ENCODE results near the gene MAD1L1.

MAD1L1 gene

DNA sequence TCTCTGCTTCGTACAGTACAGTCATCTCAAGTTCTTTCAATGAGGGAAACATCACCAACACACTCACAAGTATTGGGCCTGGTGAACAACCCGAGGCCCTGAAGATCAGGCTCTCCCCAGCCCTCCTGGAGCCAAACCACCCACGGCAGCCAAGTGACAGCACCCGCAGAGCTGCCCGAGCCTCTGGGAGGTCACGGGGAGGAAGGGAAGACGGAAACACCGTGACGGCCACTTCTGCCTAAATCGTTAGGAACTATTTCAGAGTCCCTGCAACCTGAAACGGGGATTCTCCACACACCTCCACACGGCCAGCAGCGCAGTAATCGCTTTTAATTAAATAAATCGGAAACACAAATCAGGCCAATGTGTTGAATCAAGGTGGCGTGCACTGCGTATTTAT is 222.6 kb downstream of the MAD1L1 start:
- Mint-ChIP-seq H3K36me3 (no peaks in the 10 kb centered on the region), H3K4me3 (no peak overlapping the region), H3K9me3 (no peaks in the 10 kb centered on the region), H3K4me1 (no peaks in the 10 kb centered on the region), H3K27ac (no peak overlapping the region), H3K27me3 (no peaks in the 10 kb centered on the region)
- CTCF ChIA-PET = no interaction called here
- DNase-seq = peak; percentile 9

DNA sequence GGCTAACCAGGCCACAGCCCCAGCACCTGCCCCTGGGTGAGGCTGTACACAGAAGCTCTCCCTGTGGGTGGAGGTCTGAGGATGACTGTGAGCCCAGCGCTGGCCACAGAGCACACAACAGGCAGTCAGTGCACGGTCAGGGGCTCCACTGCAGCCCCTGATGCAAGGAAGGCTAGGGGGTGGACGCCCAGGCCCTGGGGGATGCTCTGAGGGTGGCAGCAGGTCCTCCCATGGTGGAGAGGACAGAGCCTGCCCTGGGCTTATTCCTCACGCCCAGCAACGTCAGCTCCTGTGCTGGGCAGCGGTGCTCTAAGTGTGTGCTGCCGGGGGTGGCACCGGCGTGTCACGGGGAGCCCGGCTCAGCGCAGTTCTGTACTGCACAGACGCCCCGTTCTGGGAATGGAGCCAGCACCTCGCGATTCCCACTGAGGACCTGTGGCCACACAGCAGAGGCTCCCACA is 223.2 kb downstream of the MAD1L1 start:
- DNase-seq = no peak
- Mint-ChIP-seq H3K9me3 (no peaks in the 10 kb centered on the region), H3K4me1 (no peaks in the 10 kb centered on the region), H3K27me3 (no peaks in the 10 kb centered on the region), H3K27ac (no peak overlapping the region), H3K36me3 (no peaks in the 10 kb centered on the region), H3K4me3 (no peak overlapping the region)
- CTCF ChIA-PET = no interaction called here

DNA sequence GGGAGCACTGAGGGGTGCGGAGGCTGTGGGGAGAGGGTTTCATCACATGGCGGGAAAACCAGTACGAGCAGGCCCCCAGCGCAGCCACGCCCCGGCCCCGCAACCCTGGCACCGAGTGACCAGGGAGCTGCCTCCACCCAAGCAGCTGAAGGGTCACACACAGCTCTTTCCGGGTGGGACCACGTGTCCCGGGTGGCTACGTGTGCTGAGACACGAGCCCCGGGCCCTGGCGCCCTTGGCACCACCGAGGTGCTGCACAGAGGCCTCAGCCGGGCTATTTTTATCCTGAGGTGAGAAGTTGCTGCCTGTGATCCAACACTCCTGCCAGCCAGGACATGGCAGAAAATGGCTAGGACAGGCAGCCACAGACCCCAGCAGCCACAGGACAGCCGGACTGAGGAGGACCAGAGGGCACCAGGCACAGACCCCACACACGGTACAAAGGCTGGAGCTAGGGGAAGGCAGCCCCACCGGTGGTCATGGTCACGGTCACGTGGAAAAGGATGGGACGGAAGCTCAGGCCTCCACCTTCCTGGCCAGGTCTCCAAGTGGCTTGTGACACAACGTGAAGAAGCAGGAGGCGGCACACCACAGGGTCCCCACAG is 223.7 kb downstream of the MAD1L1 start:
- H3K4me1 Mint-ChIP-seq = no peaks in the 10 kb centered on the region
- H3K9me3 Mint-ChIP-seq = no peaks in the 10 kb centered on the region
- CTCF ChIA-PET = no interaction called here
- peak; percentile 17 for DNase-seq
- H3K36me3 Mint-ChIP-seq = no peaks in the 10 kb centered on the region
- no peaks in the 10 kb centered on the region for H3K27me3 Mint-ChIP-seq
- no peak overlapping the region for H3K4me3 Mint-ChIP-seq
- H3K27ac Mint-ChIP-seq = no peak overlapping the region

DNA sequence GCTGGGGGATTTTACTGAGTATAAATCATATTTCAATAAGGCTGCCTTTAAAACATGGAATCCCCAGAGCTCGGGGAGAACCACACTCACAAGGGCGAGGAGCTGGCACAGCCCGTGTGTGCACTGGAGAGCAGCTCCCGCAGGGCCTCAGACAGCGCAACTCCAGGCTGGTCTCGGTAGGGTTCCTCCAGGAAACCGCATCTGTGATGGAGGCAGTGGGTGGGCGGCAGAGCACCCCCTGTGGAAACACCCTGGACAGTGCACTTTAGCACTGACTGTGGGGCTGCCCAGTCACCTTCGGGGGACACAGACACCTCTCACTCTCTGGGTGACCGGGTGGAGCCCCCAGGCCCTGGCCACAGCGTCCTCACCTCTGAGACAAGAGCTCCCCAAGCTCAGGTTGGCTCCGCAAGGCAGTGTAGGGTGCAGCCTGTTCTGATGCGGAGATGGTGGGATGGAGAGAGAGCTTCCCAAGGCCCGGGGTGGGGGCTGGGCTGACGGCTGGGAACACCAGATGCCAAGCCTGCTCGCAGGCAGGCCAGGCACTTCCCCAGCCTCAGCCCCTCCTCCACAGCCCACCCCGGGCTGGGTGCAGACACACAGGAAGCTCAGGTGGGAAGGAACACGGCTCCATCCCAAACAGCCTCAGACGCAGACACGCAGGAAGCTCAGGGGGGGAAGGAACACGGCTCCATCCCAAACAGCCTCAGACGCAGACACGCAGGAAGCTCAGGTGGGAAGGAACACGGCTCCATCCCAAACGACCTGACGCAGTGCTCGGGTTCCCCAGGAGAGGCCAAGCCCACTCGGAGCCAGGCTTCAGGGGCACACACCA is 224.4 kb downstream of the MAD1L1 start:
- Mint-ChIP-seq H3K4me3 (no peak overlapping the region), H3K27ac (no peak overlapping the region), H3K27me3 (no peaks in the 10 kb centered on the region), H3K36me3 (no peaks in the 10 kb centered on the region), H3K4me1 (no peaks in the 10 kb centered on the region), H3K9me3 (no peaks in the 10 kb centered on the region)
- CTCF ChIA-PET = interaction anchor here (1.0 kb wide), 1 partner anchor 17 kb away, joined by 3 read pairs; no protein-coding TSS in a partner anchor
- DNase-seq = peak; percentile 14

DNA sequence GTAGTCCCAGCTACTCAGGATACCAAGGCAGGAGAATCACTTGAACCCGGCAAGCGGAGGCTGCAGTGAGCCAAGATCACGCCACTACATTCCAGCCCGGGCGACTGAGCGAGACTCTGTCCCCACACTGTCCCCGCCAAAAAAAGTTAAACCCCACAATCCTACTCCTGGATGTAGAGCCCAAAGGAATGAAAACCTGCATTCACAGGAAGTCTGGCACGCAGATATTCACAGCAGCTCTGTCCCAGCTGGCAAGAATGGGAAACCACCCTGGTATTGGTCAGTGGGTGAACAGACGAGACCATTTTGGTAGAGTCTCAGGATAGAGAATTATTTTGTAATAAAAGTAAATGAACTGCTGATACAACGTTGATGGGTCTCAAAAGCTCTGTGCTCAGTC is 225.2 kb downstream of the MAD1L1 start:
- DNase-seq = no peak
- H3K36me3 Mint-ChIP-seq = no peaks in the 10 kb centered on the region
- no peaks in the 10 kb centered on the region for H3K4me1 Mint-ChIP-seq
- no peak overlapping the region for H3K27ac Mint-ChIP-seq
- no peak overlapping the region for H3K4me3 Mint-ChIP-seq
- H3K9me3 Mint-ChIP-seq = no peaks in the 10 kb centered on the region
- H3K27me3 Mint-ChIP-seq = no peaks in the 10 kb centered on the region
- CTCF ChIA-PET = interaction anchor here (1.0 kb wide), 1 partner anchor 18 kb away, joined by 3 read pairs; no protein-coding TSS in a partner anchor

DNA sequence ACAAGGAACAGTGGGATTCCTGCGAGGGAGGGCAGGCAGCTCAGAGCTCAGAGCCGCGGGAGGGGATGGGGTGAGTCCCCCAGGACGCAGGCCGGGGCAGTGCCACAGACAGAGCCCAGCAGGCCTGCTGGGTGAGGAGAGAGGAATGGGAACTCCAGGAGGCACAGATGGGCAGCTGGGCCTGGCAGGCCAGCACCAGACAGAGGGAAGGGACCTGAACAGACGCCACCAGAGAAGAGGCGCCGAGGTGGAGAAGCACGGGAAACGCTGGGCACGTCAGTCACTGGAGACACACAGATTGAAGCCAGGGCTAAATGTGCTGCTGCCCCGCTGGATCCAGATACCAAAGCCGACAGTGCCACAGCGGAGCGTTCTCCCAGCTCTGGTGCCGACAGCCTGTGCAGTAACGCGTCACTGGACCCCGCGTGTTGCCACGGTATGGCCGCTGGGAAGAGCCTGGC is 225.8 kb downstream of the MAD1L1 start:
- peak; percentile 16 for DNase-seq
- H3K27ac Mint-ChIP-seq = no peak overlapping the region
- CTCF ChIA-PET = no interaction called here
- H3K4me3 Mint-ChIP-seq = no peak overlapping the region
- no peaks in the 10 kb centered on the region for H3K9me3 Mint-ChIP-seq
- H3K4me1 Mint-ChIP-seq = no peaks in the 10 kb centered on the region
- no peaks in the 10 kb centered on the region for H3K27me3 Mint-ChIP-seq
- no peaks in the 10 kb centered on the region for H3K36me3 Mint-ChIP-seq

DNA sequence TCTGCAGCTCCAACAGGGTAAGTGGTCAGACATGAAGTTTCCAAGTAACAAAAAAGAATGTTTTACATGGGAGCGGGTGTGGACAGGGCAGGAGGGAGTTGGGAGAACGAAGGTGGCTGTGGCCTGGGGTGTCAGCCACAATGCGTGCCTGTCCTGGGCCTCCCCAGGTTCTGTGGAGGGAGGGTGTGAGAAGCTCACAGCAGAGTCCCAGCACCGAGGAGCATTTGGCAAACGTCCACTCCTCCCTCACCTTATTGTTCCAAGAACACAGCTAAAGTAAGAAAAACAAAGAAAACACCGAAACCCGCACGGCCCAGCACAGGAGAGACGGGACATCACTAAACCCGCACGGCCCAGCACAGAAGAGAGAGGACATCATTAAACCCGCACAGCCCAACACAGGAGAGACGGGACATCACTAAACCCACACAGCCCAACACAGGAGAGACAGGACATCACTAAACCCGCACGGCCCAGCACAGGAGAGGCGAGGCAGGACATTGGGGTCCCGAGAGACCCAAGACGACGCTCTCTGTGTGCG is 226.4 kb downstream of the MAD1L1 start:
- CTCF ChIA-PET = no interaction called here
- Mint-ChIP-seq H3K36me3 (no peaks in the 10 kb centered on the region), H3K27me3 (no peaks in the 10 kb centered on the region), H3K9me3 (no peaks in the 10 kb centered on the region), H3K4me3 (no peak overlapping the region), H3K27ac (no peak overlapping the region), H3K4me1 (no peaks in the 10 kb centered on the region)
- DNase-seq = peak; percentile 5

DNA sequence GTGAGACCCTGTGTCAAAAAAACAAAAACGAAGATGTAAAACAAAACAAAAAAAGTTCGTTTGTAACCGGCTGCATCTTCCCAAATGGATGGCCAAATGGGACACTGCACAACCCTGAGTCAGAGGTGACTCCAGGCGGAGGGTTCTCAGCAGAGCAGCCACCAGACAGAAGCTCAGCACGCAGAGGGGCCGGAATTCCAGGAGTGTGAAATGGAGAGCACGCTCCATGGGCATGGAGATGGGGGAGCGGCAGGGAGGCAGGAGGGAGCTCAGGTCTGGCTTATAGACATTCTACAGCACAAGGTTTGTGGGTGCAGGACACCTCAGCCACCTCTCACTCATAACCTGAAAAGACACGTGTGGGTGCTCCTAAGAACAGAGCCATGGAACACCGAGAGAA is 227.0 kb downstream of the MAD1L1 start:
- CTCF ChIA-PET = no interaction called here
- no peaks in the 10 kb centered on the region for H3K9me3 Mint-ChIP-seq
- no peaks in the 10 kb centered on the region for H3K4me1 Mint-ChIP-seq
- no peak overlapping the region for H3K27ac Mint-ChIP-seq
- H3K27me3 Mint-ChIP-seq = no peaks in the 10 kb centered on the region
- H3K36me3 Mint-ChIP-seq = no peaks in the 10 kb centered on the region
- no peak overlapping the region for H3K4me3 Mint-ChIP-seq
- peak; percentile 11 for DNase-seq

DNA sequence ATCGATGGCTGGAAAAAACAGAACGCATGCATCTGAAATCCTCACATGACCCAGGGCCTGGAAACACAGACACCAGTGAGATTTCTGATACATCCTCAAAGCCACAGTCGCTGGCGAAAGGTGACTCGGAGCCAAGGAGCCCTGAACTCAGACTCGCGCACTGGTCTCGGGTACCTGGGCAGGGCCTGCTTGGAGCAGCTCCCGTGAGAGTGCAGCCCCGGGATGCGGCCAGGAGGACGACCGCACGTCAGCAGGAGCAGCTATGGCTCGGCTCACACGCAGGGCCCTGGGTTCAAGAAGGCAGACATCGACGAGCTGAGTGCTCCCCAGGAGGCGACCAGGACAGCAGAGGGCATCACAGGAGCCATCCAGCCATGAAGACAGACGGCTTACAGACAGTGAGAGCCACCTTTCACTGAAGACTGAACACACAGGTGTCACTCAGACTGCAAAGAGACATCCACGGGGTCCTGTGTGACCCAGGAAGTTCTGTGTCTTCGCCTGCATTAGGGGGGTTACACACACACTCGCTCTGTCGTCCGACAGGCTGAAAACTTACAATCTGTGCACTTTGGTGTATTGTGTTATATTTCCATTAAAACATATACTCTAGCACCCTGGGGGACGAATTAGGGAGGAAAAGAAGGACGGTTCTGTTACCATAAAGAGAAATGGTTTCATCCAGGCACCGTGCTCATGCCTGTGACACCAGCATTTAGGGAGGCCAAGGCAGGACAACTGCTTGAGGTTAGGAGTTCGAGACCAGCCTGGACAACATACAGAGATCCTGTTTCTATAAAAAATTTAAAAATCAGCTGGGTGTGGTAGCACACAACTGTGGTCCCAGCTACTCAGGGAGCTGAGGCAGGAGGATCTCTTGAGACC is 227.7 kb downstream of the MAD1L1 start:
- Mint-ChIP-seq H3K4me3 (no peak overlapping the region), H3K9me3 (no peaks in the 10 kb centered on the region), H3K27ac (peak overlapping the region; percentile 24), H3K4me1 (no peaks in the 10 kb centered on the region), H3K36me3 (no peaks in the 10 kb centered on the region), H3K27me3 (no peaks in the 10 kb centered on the region)
- CTCF ChIA-PET = interaction anchor here (0.5 kb wide), 1 partner anchor 295 kb away, joined by 3 read pairs; no protein-coding TSS in a partner anchor
- DNase-seq = peak; percentile 19

DNA sequence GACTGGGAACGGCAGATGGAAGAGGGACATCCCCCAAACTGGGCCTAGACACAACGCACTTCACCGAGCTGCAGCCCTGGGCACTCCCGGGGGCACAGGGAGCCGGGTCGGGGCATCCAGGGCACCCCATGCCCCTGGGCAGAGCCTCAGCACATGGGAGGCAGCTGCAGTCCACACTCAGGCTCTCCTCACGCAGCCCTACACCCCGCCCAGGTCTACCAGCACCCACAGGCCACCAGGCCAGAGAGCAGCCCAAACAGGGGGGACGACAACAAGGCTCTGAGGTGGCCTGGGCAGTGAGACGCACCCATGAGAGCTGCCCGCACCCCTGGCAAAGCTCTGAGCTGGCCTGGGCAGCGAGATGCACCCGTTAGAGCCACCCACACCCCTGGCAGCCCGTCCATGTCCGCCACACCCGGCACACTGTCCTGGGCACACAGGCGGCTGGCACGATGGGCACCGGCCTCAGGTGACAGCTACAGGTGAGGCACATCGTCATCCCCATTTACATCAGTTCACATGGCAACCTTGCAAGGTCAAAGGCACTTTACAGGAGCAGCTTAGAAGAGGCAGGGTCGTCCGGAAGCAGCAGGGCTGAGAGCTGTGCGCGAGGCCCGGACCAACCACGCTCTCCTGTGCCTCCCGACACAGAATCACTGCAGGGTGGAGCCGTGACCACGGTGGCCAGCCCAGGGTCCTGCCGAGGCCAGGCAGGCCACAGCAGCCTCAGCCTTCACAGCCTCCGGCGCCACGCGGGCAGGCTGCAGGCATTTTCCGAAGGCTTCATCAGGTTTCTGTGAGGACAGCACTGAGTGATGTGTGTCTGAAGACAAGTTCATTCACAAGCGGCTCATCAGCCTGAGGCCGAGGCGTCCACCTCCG is 228.6 kb downstream of the MAD1L1 start:
- CTCF ChIA-PET = no interaction called here

DNA sequence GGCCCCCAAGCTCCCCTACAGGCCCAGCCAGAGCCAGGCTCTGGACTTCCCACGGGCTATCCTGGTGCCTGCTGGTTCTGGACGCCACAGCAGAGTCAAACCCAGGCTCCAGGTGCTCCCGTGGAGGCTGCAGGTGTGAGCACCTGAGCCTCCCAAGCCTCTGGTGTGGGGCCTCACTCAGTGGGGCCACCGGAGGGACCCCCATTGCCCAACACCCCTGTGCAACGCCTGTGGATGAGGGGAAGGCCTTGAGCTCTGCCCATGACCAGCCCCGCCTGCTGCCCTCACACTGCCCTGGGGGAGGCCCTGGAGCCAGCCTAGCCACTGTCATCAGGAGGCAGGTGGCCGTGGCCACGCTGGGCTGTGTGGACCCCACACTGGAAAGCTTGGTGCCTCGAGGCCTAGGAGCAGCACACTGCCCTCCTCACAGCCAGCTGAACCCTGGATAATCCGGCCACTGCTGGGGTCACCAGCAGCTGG is 229.3 kb downstream of the MAD1L1 start:
- H3K27me3 Mint-ChIP-seq = no peaks in the 10 kb centered on the region
- no peak overlapping the region for H3K4me3 Mint-ChIP-seq
- no peak for DNase-seq
- no peak overlapping the region for H3K27ac Mint-ChIP-seq
- H3K9me3 Mint-ChIP-seq = no peaks in the 10 kb centered on the region
- H3K4me1 Mint-ChIP-seq = no peaks in the 10 kb centered on the region
- CTCF ChIA-PET = no interaction called here
- H3K36me3 Mint-ChIP-seq = no peaks in the 10 kb centered on the region

More for the DNA sequence above, 228.6 kb downstream of the MAD1L1 start:
- Mint-ChIP-seq H3K36me3 (no peaks in the 10 kb centered on the region), H3K27ac (no peak overlapping the region), H3K4me1 (no peaks in the 10 kb centered on the region), H3K4me3 (no peak overlapping the region), H3K27me3 (no peaks in the 10 kb centered on the region), H3K9me3 (no peaks in the 10 kb centered on the region)
- peak; percentile 12 for DNase-seq

DNA sequence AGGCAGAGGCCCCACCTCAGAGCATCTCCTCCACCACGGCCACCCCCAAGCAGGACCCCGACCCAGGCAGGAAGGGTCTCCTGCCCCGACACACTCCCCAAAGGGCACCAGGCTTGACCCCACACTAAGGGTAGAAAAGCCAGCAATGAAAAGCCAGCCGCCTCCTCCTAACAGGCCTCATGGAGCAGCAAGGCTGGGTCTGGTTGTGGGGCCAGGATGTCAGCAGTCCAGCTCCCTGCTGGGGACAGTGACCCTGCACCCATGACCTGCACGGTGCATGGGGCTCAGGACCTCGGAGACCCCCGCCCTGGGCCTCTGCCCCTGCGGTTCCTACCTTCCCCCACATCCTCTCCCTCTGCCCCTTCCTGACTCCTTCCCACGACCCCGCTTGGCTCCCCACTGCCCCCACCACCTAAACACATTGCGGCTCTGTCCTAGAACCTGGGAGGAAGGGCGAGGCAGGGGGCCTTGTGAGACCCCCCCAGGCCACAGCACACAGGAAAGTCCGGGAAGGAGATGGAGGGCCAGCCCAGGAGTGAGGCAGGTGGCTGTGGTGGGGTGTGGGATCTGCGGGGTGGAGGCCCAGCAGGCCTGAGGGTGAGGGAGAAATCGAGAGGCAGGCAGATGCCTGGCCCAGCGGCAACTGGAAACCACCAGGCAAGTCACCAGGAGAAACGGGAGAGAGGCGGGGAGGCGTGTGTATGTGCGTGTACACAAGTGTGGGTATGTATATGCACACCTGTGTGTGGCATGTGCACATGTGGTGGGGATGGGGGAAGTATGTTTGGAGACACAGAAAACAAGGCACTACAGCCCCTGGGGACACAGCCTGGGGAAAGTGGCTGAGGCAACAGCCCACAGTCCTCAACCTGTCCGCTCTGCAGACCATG is 229.9 kb downstream of the MAD1L1 start:
- Mint-ChIP-seq H3K27me3 (no peaks in the 10 kb centered on the region), H3K4me1 (no peaks in the 10 kb centered on the region), H3K36me3 (no peaks in the 10 kb centered on the region), H3K4me3 (no peak overlapping the region), H3K27ac (peak overlapping the region; percentile 58), H3K9me3 (no peaks in the 10 kb centered on the region)
- CTCF ChIA-PET = no interaction called here
- DNase-seq = peak; percentile 19
